ENCODE data around the gene PAPPA.

The PAPPA gene

GRCh38 chr9:116278326-116278725 lies 124.7 kb downstream of the PAPPA start:
- no peak for DNase-seq

- DNase-seq: no peak
These were observed 125.6 kb downstream of the PAPPA start for GRCh38 chr9:116279230-116279629.

GRCh38 chr9:116280529-116280928 lies 126.9 kb downstream of the PAPPA start:
- DNase-seq: no peak

- no peak for DNase-seq
These were observed 129.0 kb downstream of the PAPPA start for GRCh38 chr9:116282597-116282996.

GRCh38 chr9:116284518-116284917 lies 130.9 kb downstream of the PAPPA start:
- no peak for DNase-seq

- no peak for DNase-seq
These were observed 131.7 kb downstream of the PAPPA start for GRCh38 chr9:116285320-116285719.

- peak; percentile 89 for DNase-seq
These were observed 132.7 kb downstream of the PAPPA start for GRCh38 chr9:116286297-116286696.

- no peak for DNase-seq
These were observed 134.1 kb downstream of the PAPPA start for GRCh38 chr9:116287721-116288120.

GRCh38 chr9:116288658-116289057 lies 135.1 kb downstream of the PAPPA start:
- no peak for DNase-seq

- no peak for DNase-seq
These were observed 143.8 kb downstream of the PAPPA start for GRCh38 chr9:116297346-116297745.

GRCh38 chr9:116298249-116298648 lies 144.7 kb downstream of the PAPPA start:
- no peak for DNase-seq

- DNase-seq: no peak
These were observed 145.3 kb downstream of the PAPPA start for GRCh38 chr9:116298878-116299391.

GRCh38 chr9:116300360-116300870 lies 146.8 kb downstream of the PAPPA start:
- no peak for DNase-seq

- DNase-seq: no peak
These were observed 149.7 kb downstream of the PAPPA start for GRCh38 chr9:116303270-116303669.

GRCh38 chr9:116303886-116304538 lies 150.4 kb downstream of the PAPPA start:
- no peak for DNase-seq

GRCh38 chr9:116304761-116305160 lies 151.2 kb downstream of the PAPPA start:
- no peak for DNase-seq

- no peak for DNase-seq
These were observed 154.5 kb downstream of the PAPPA start for GRCh38 chr9:116308076-116308475.

GRCh38 chr9:116309900-116310611 lies 156.5 kb downstream of the PAPPA start:
- no peak for DNase-seq

GRCh38 chr9:116312221-116312620 lies 158.6 kb downstream of the PAPPA start:
- no peak for DNase-seq

GRCh38 chr9:116313638-116314037 lies 160.0 kb downstream of the PAPPA start:
- no peak for DNase-seq

- DNase-seq: no peak
These were observed 162.7 kb downstream of the PAPPA start for GRCh38 chr9:116316246-116316645.

- DNase-seq: no peak
These were observed 163.9 kb downstream of the PAPPA start for GRCh38 chr9:116317503-116317902.

GRCh38 chr9:116318468-116319374 lies 165.1 kb downstream of the PAPPA start:
- no peak for DNase-seq

Data from NCI-H2081 treated with DMSO at 0.1 percent for 48 hours (cell line).